ENCODE results near the gene RET. TPM values are rescaled to one million over a fixed set of nuclear protein-coding genes. Genes with fewer than 3 reads are reported as not detected.

RET gene
- total RNA-seq, 6 donors from 2014 or later, result 0.11 to 0.98 (median 0.30) TPM; not detected in 1

DNA sequence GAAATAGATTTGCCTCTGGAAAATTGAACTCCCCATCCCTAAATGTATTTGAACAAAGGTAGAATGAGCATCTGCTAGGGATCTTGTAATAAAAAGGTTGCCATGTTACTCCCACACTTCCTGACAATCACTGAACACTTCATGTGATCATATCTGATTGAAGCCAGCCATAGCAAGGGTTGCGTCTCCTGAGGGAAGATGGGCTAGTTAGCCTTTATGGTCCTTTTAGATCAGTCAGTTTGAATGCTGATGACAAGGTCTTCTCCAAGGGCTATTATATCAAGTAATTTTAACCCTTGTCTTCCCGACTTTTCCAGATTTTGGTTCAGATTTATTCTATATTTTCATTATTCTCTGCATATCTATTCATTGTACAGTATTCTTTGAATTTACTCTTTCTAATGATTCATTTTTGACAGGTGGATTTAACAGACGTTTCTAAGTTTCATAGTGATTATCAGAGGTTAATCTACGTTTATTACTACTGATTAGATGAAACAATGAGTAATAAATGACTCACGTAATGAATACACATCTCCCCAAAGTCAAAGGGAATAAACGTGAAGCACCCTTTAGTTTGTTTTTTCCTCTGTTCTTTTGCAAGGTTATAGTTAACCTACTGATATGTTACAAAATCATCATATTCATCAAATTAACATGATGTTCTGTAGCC is 89.5 kb downstream of the RET start:
- TF ChIP-seq, protein P1, sequence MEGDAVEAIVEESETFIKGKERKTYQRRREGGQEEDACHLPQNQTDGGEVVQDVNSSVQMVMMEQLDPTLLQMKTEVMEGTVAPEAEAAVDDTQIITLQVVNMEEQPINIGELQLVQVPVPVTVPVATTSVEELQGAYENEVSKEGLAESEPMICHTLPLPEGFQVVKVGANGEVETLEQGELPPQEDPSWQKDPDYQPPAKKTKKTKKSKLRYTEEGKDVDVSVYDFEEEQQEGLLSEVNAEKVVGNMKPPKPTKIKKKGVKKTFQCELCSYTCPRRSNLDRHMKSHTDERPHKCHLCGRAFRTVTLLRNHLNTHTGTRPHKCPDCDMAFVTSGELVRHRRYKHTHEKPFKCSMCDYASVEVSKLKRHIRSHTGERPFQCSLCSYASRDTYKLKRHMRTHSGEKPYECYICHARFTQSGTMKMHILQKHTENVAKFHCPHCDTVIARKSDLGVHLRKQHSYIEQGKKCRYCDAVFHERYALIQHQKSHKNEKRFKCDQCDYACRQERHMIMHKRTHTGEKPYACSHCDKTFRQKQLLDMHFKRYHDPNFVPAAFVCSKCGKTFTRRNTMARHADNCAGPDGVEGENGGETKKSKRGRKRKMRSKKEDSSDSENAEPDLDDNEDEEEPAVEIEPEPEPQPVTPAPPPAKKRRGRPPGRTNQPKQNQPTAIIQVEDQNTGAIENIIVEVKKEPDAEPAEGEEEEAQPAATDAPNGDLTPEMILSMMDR (IDR thresholded peaks at IDR 0.05), result no peak
- TF ChIP-seq POLR2A (IDR thresholded peaks at IDR 0.05) (no peak), EP300 (IDR thresholded peaks at IDR 0.05) (no peak)
- H3K4me1 ChIP-seq, result peaks cover 0 to 5% (median 4%) of the 10 kb centered on the region in 4 donors
- H3K4me3 ChIP-seq, result no peak overlapping the region
- ATAC-seq (ENCODE audit: low FRiP score in 2 of 2) (no peak), DNase-seq (no peak)
- peaks cover 0 to 35% (median 2%) of the 10 kb centered on the region in 4 donors for H3K36me3 ChIP-seq
- peak overlapping the region in 2 of 4 donors; percentile 30 to 32 for H3K27ac ChIP-seq
- no peaks in the 10 kb centered on the region for H3K27me3 ChIP-seq
- 73 to 76% methylated on average over 6 of the region's 6 CpGs for WGBS, 2 donors
- H3K9me3 ChIP-seq, result no peaks in the 10 kb centered on the region

DNA sequence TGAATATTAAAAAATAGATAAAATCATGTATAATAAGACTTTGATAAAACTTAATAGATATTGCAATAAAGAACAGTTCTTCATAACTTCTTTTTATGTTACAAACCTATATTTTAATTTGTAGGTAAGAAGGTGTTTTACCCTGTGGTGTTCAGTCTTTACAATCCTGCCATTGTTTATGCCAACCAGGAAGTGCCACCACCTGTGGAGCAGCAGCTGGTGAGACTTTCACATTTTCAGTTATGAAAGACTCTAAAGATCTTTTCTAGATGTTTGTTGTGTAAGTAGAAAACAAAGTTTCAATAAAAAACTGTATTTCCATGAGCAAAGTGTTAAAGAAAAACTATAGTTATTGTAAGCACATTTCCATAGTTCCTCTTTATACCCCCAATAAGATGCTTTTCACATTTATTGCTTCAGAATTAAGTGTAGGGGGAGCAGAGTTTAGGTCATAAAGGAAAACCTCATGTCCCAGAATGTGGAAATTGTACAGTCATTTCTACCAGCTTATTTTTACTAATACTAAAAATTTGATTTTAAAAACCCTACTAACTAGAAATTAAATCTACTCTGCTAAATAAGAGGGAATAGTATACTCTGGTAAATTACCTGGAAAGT is 90.1 kb downstream of the RET start:
- peaks cover 2 to 12% (median 3%) of the 10 kb centered on the region in 4 donors for H3K4me1 ChIP-seq
- peak in 1 of 2 donors; percentile 51 for ATAC-seq (ENCODE audit: low FRiP score in 2 of 2)
- peaks cover 0 to 28% (median 2%) of the 10 kb centered on the region in 4 donors for H3K36me3 ChIP-seq
- no peak overlapping the region for H3K4me3 ChIP-seq
- no peaks in the 10 kb centered on the region for H3K9me3 ChIP-seq
- H3K27me3 ChIP-seq, result no peaks in the 10 kb centered on the region
- no peak for TF ChIP-seq POLR2AphosphoS5 (IDR thresholded peaks at IDR 0.05)
- TF ChIP-seq POLR2A (IDR thresholded peaks at IDR 0.05), result no peak
- TF ChIP-seq, protein P1 (IDR thresholded peaks at IDR 0.05), result no peak
- TF ChIP-seq EP300 (IDR thresholded peaks at IDR 0.05), result no peak
- no peak for DNase-seq
- peak overlapping the region in 3 of 4 donors; percentile 11 to 32 (median 30) for H3K27ac ChIP-seq

DNA sequence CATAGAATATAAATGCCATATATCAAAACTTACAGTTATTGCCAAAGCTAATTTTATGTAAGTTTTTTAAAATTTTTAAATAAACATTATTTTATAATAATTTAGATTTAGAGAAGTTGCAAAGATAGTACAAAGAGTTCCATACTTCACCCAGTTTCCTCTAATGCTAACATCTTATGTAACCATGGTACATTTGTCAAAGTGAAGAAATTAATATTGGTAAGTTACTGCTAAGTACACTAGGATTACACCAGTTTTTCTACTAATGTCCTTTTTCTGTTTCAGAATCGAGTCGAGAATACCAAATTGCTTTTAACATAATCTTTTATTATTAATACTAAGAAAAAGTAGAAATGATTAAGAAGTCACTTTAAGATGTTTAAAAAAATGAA is 90.6 kb downstream of the RET start:
- no peak for DNase-seq
- Histone ChIP-seq H3K4me1 (peaks cover 5 to 17% (median 6%) of the 10 kb centered on the region in 4 donors), H3K9me3 (no peaks in the 10 kb centered on the region), H3K27me3 (no peaks in the 10 kb centered on the region), H3K4me3 (no peak overlapping the region), H3K36me3 (peaks cover 0 to 27% (median 2%) of the 10 kb centered on the region in 4 donors), H3K27ac (peak overlapping the region in 3 of 4 donors; percentile 11 to 32 (median 30))
- WGBS, 2 donors, result 70 to 84% methylated on average over 2 of the region's 2 CpGs
- peak in 1 of 2 donors; percentile 51 for ATAC-seq (ENCODE audit: low FRiP score in 2 of 2)
- TF ChIP-seq POLR2AphosphoS5 (IDR thresholded peaks at IDR 0.05) (no peak), POLR2A (IDR thresholded peaks at IDR 0.05) (no peak)

DNA sequence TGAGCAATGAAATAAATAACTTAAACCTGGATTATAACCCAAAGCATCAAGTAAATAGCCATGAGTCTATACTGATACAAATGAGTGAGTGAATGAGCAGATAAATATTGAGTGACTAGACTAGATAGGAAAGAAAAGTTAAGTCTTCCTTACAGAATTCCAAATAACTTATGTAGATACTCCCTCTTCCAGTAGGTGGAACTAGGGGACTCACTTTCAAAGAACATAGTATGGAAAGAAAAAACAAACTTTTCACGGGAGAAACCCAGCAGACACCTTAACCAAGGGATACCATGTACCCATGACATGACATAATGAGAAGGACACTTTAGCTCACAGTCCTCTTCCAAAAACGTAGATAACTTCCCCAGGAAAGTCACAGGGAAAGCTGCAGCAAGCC is 93.6 kb downstream of the RET start:
- Histone ChIP-seq H3K4me1 (peaks cover 5 to 21% (median 11%) of the 10 kb centered on the region in 4 donors), H3K9me3 (no peaks in the 10 kb centered on the region), H3K27me3 (no peaks in the 10 kb centered on the region), H3K36me3 (peaks cover 0 to 31% (median 2%) of the 10 kb centered on the region in 4 donors), H3K4me3 (no peak overlapping the region), H3K27ac (peak overlapping the region in 3 of 4 donors; percentile 13 to 77 (median 30))
- no peak for TF ChIP-seq POLR2A (IDR thresholded peaks at IDR 0.05)
- TF ChIP-seq, protein P1 (IDR thresholded peaks at IDR 0.05), result no peak
- no peak for TF ChIP-seq EP300 (IDR thresholded peaks at IDR 0.05)
- no peak for TF ChIP-seq POLR2AphosphoS5 (IDR thresholded peaks at IDR 0.05)
- ATAC-seq (ENCODE audit: low FRiP score in 2 of 2) (no peak), DNase-seq (no peak)
- WGBS, 2 donors, result 48 to 54% methylated on average over 2 of the region's 2 CpGs

DNA sequence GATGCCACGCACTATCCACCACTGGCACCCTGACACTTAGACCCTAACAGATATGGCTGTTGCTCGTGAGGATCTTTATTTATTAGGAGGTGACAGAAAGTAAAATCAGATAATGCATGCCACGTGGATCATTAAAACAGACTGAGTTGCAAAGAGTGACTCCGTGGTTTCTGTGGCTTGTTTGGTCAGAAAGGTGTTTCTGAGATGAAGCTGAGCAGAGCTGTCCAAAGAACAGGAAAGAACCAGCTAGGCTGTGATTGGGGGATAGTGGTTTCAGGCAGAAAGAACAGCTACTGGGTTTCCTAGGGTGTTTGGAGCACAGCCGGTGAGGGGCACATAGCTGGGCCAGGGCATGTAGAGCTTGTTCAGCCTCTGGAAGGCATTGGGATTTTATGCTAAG is 95.8 kb downstream of the RET start:
- DNase-seq (no peak), ATAC-seq (ENCODE audit: low FRiP score in 2 of 2) (no peak)
- Histone ChIP-seq H3K27me3 (no peaks in the 10 kb centered on the region), H3K27ac (peak overlapping the region in 2 of 4 donors; percentile 30 to 77), H3K9me3 (no peaks in the 10 kb centered on the region), H3K4me3 (no peak overlapping the region), H3K36me3 (peaks cover 10 to 52% (median 13%) of the 10 kb centered on the region in 4 donors), H3K4me1 (peaks cover 5 to 16% (median 11%) of the 10 kb centered on the region in 4 donors)
- 76 to 80% methylated on average over 5 of the region's 5 CpGs for WGBS, 2 donors
- TF ChIP-seq, protein P1 (IDR thresholded peaks at IDR 0.05), result no peak
- TF ChIP-seq POLR2A (IDR thresholded peaks at IDR 0.05) (no peak), POLR2AphosphoS5 (IDR thresholded peaks at IDR 0.05) (no peak), EP300 (IDR thresholded peaks at IDR 0.05) (no peak)
